Left renal pelvis (tissue), 4 donors: ENCODE measurements around the gene NSMCE1. TPM values are rescaled to one million over a fixed set of nuclear protein-coding genes. Genes with fewer than 3 reads are reported as not detected.
"Not testable (repeated sequence)": the region's sequence is repeated elsewhere in the genome, so short reads cannot be mapped to it uniquely, and the experiment has no call there.

Experiments
- DNase-seq, 4 donors: peaks; one replicate each; pipeline ENCODE4 v3.0.0-alpha.2; 2013; ENCODE audit warnings: low read depth in 4 of 4, low spot score in 3 of 4
- polyA plus RNA-seq, 4 donors: library from polyadenylated mRNA; unstranded; fragments of 120-200 nt; gene quantifications; one replicate each; pipeline ENCODE4 v1.2.1, GENCODE V29; 2013; ENCODE audit not compliant: insufficient read length in 4 of 4

Gene NSMCE1
- polyA plus RNA-seq, 4 donors: 52.9 to 94.8 (median 73.6) TPM

DNA sequence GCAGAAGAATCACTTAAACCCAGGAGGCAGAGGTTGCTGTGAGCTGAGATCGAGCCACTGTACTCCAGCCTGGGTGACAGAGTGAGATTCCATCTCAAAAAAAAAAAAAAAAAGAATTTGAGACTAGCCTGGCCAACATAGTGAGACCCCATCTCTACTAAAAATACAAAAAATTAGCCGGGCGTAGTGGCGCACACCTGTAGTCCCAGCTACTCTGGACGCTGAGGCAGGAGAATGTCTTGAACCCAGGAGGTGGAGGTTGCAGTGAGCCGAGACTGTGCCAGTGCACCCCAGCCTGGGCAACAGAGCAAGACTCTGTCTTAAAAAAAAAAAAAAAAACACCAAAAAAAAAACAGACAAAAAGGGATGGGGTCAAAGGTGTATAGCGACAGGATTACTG, 4.1 kb upstream of the NSMCE1 start:
- DNase-seq: not testable (repeated sequence)

DNA sequence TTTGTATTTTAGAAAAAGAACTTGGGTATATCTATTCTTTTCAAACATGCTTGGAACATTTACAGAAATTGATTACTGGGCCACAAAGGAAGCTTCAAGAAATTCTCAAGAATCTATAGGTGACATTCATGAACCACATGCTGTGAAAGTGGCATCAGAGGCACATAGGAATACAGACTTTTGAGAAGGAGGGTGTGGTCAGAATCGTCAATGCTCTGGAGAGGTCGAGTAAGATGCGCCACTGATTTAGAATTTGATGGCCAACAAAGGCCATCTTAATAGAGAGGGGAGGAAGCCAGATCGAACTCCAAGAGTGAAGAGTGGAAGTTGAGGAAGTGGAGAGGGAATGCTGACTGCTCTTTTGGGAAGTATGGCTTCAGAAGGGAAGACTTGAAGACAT, 3.5 kb upstream of the NSMCE1 start:
- no peak for DNase-seq

DNA sequence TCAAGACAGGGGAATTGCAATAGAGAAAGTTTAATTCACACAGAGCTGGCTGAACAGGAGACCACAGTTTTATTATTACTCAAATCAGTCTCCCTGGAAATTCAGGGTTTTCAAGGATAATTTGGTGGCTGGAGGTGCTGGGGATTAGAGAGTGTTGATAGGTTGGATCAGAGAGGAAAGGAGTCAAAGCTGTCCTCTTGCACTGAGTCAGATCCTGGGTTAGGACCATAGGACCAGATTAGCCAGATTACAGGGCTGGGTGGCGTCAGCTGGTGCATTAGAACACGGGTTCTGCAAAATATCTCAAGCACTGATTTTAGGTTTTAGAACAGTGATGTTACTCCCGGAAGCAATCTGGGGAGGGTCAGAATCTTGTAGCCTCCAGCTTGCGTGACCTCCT, 1.8 kb upstream of the NSMCE1 start:
- no peak for DNase-seq

DNA sequence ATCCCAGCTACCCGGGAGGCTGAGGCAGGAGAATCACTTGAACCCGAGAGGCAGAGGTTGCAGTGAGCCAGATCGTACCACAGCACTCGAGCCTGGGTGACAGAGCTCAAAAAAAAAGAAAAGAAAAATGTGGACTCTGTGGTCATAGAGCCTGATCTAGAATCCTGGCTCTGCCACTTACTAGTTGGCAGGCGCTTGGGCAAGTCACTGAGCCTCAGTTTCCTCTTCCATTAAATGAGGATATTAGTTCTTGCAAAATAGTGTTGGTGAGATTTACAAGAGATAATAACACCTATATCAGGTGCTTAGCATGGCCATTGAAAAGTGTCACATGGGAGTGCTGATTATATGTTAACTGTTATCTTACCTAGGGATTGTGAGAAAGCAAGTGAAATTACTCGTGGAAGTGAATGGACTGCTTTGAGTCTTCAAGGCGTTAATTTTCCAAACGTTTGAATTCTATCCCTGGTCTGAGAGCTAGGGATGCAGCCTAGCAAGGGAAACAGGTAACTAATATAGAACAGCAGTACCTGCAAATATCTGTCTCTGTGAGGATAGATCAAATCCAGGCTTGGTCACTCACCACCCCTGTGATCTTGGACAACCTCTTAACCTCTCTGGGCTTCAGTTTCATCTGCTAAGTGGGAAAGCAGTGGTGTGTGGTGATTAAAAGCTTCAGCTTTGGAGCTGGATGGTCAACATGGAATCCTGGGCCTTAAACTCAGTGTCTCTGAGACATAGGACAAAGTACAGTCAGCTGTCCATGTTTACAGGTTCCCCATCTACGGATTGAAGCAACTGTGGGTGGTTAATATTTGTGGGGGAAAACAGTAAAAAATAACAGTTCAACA, 953 bp upstream of the NSMCE1 start:
- no peak for DNase-seq

DNA sequence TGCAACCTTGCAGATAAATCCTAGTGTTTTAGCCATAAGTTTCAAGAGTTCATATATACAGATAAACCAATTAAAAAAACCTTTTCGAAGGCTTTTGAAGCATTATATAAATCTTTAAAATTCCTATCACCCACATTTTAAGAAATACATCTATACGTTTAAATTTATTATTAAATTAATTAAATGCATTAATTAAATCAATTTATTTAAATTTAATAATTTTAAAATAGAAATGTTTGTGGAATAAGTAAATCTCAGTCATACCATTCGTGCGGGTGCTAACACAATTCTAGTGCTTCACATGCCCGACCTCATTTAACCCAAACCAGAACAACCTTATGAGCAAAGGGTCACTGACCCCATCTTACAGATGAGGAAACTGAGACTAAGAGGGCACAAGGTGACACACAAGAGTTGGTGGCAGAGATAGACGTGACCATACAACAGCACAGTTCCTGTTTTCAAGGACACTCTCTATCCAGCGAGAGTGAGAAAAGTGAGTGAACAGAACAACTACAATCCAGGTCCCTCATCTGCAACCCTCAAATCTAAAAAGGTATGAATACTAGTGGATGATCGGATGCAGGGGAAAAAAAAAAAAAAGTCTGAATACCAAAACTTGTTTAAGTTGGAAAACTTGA, 1.4 kb downstream of the NSMCE1 start:
- DNase-seq: no peak

DNA sequence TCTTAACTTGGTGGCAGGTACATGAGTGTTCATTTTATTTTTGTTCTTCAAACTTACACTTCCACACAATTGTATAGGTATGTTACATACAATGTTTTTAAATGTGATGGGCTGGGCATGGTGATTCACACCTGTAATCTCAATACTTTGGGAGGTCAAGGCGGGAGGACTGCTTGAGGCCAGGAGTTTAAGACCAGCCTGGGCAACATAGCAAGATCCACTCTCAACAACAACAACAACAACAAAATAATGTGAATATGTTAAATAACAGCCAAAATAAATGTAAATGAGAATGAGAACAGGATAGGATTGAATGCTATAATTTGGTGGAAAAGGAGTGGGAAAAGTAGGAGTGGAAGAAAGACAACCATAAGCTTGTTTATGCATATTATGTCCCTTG, 2.6 kb downstream of the NSMCE1 start:
- DNase-seq: no peak

DNA sequence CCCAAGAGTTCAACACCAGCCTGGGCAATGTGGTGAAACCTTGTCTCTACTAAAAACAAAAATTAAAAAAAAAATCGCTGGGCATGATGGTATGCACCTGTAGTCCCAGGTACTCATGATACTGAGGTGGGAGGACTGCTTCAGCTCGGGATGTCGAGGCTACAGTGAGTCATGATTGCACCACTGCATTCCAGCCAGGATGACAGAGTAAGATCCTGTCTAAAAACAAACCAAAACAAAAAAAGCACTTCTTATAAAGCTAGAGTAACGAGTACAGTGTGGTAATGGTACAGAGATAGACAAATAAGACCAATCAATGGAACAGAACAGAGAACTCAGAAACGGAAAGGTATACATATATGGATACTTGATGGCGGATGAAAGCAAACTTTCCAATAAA, 4.4 kb downstream of the NSMCE1 start:
- no peak for DNase-seq

DNA sequence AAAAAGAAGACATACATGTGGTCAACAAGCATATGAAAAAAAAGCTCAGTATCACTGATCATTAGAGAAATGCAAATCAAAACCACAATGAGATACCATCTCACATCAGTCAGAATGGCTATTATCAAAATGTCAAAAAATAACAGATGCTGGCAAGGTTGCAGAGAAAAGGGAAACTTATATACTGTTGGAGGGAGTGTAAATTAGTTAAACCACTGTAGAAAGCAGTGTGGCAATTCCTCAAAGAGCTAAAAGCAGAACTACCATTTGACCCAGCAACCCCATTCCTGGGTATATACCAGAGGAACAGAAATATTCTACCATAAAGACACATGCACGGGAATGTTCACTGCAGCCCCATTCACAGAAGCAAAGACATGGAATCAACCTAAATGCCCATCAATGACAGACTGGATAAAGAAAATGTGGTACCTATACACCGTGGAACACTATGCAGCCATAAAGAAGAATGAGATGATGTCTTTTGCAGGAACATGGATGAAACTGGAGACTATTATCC, 5.6 kb downstream of the NSMCE1 start:
- DNase-seq: not testable (repeated sequence)

DNA sequence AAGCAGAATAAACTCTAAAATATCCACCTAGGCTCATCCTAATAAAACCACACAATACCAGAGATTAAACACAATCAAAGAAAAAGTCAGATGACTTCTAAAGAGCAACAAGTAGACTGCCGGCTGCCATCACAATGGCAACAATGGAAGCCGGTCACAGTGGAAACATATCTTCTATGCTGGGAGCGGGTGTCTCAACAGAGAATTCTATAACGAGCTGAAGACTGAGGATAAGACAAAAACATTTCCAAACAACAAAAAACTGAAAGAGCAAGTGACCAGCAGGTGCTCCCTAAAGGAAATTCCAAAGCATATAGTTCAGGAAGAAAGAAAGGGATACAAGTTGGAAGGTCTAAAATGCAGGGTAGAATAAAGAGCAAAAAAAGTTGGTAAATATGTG, 8.9 kb downstream of the NSMCE1 start:
- no peak for DNase-seq

DNA sequence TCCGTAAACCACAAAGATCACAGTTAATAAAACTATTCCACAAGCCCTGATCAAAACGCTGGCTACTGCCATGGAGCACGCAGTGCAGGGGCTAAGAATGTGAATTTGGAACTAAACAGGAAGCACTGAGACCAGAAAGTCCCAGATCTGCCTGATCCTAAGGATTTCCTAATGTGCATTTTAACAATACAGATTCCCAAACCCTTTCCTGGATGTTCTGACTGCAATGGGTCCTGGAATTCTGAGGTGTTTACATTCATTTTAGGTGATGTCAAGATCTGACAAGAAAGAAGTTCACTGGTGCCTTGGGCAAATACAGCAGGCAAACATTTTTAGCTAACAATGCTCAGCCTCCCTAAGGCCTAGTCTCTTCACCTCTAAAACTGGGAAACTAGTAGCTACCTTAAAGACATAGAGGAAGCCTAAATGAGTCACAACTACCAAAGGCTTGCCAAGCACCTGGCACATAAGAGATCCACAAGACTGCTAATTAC, 10.3 kb downstream of the NSMCE1 start:
- DNase-seq: no peak

DNA sequence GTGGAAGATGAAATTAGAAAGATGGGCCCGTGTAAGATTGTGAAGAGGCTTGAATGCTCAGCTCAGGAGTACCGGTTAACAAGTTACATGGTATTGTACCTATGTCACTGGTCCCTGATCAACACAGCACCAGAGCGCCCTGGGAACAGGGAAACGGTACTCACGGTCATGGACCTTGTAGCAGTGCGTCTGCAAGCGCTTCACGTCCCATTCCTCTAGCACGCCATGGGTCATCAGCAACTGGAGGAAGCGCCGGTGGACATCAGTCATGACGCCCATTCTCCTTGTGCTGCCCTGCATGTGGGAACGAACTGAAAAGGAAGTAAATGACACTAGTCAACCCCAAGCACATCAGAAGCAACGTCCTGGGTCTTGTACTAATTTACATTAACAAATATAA, 11.3 kb downstream of the NSMCE1 start:
- no peak for DNase-seq

DNA sequence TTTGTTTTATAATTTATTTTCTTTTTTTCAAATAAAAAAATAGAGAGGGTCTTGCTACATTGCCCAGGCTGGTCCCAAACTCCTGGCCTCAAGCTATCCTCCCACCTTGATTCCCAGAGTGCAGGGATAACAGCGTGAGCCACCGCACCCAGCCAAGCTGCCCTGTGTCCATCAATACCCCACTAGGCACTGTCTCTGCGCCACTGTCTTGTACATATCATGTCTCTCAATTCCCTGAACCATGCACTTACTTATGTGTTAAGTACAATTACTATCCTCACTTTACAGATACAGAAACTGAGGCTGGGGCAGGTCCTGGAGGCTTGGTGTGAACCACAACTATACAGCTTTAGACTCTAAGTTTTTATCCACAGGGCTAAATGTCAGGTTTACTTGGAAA, 11.7 kb downstream of the NSMCE1 start:
- DNase-seq: no peak

DNA sequence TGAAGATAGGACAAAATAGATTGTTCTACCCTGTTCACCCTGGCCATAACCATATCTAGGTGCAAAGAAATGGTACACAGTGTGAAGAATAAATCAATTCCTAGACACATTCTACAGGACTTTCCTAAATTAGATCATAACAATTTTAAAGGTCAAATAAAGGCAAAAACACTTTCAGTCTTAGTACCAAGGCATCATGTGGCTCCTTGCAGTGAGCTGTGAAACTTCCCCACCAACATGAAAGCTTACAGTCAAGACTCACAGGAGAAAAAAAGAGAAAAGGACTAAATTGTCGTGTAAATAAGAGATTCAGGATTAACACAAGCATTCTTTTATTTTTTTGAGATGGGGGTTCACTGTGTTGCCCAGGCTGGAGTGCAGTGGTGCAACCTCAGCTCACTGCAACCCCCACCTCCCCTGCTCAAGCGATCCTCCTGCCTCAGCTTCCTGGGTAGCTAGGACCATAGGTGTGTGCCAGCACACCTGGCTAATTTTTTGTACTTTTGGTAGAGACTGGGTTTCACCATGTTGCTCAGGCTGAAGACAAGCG, 14.2 kb downstream of the NSMCE1 start:
- no peak for DNase-seq

DNA sequence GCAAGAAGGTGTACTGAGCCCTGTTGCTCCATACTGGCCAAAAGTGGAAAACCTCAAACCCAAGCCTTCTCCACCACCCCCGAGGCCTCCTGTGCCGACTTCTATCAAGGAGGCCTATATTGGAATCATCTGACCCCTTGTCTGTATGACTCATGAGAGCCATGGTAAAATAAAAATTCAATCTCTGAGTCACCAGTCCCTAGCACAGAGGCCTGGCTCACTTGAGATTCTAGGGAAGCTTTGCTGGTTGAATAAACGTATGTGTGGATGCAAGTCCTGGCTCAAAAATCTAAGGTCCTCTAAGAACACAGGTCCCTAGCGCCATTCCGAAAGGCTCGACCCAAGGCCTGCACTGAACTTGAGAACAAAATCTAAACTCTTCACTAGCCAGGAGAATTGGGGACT, 15.0 kb downstream of the NSMCE1 start:
- no peak for DNase-seq

DNA sequence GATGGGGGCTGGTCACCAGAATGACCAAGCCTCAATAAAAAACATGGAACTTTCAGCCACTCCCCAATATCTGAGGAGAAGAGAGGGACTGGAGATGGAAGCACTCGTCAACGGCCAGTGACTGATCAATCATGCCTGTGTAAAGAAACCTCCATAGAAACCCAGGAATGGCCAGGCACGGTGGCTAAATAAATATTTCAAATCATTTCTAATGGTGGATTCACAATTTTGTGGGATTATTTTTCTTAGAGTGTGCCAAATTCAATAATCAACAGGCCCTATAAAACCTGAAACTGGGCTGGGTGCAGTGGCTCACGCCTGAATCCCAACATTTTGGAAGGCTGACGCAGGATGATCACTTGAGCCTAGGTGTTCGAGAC, 16.4 kb downstream of the NSMCE1 start:
- no peak for DNase-seq

DNA sequence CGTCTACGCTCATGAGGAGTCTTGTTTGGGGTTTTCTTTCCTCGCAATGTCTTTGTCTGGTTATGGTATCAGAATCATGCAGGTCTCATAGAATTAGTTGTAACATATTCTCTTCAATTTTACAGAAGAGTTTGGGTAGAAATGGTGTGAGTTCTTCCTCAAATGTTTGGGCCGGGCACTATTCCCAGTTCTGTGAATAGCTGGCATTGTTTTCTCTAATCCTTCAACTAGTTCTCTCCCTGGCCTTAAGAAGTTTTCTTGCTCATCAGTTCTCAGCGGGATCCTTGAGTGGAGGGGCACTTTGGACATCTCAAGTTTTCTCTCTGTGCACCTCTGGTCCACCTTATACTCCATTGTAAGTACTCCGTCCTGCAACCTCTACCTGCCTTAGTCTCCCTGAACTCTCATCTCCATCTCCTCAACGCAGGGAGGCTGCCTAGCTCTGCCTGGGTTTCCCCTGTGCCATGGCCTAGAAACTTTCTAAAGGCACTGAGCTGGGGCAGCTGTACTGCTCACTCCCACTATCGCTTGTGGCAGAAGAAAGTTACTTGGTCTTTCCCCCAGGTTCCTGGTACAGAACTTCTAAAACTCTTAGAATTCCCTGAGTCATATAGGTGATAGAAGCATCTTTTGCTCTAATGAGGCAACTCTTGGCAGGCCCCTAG, 16.9 kb downstream of the NSMCE1 start:
- no peak for DNase-seq

DNA sequence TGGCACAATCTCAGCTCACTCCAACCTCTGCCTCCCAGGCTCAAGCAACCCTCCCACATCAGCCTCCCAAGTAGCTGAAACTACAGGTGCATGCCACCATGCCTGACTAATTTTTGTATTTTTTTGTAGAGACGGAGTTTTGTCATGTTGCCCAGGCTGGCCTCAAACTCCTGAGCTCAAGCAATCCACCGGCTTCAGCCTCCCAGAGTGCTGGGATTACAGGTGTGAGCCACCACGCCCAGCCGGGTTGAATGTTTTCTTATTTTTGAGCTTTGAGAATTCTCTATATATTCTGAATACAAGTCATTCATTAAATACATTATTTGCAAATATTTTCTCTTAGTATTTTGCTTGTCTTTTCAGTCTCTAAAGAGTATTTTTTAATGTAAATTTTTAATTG, 19.7 kb downstream of the NSMCE1 start:
- DNase-seq: not testable (repeated sequence)

DNA sequence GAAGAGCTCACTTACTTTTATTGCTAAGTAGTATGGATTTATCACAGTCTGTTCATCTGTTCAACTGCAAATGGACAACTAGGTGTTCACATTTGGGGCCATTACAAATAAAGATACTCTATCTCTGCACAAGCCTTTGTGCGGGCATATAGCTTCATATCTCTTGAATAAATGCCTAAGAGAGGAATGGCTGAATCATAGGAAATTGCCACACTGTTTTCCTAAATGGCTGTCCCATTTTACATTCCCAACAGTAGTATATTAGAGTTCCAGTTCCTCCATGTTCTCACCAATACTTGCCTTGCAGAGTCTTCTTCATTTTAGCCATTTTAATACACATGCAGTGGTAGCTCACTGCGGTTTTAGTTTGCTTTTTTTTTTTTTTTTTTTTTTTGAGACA, 20.5 kb downstream of the NSMCE1 start:
- no peak for DNase-seq

DNA sequence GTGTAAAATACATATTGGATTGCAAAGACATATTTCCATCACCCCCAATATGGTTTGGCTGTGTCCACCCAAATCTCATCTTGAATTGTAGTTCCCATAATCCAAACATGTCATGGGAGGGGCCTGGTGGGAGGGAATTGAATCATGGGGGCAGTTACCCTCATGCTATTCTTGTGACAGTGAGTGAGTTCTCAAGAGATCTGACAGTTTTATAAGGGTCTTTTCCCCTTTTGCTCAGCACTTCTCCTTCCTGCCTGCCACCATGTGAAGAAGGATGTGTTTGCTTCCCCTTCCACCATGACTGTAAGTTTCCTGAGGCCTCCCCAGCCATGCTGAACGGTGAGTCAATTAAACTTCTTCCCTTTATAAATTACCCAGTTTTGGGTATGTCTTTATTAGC, 21.5 kb downstream of the NSMCE1 start:
- DNase-seq: not testable (repeated sequence)

DNA sequence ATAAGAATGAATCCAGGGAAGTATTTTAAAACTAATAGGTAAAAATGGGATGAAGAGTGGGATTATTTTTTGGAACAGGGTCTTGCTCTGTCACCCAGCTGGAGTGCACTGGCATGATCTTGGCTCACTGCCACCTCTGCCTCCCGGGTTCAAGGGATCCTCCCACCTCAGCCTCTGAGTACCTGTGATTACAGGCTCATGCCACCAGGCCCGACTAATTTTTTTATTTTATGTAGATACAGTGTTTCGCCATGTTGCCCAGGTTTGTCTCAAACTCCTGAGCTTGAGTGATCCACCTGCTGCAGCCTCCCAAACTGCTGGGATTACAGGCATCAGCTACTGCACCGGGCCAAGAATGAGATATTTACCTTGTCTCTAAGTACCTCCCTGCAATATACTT, 22.1 kb downstream of the NSMCE1 start:
- no peak for DNase-seq
